ENCODE results near the gene PDZD4. TPM values are rescaled to one million over a fixed set of nuclear protein-coding genes. Genes with fewer than 3 reads are reported as not detected.

PDZD4 gene
- total and polyA plus RNA-seq, 9 of the 15 experiments (the other 6 are each of a cell fraction or from before 2014, with no cell fraction given): 0.05 to 0.38 (median 0.07) TPM; not detected in 5

- TF ChIP-seq CHD2 (IDR thresholded peaks at IDR 0.05; ENCODE audit: low read depth, low read length) (no peak), RBM39 (optimal IDR thresholded peaks at IDR 0.05; ENCODE audit: low read depth, low read length) (no peak), HNRNPLL (IDR thresholded peaks at IDR 0.05; ENCODE audit: low read depth, low read length, poor library complexity, severe bottlenecking) (no peak), SMAD3 (CRISPR knock-in tag; conservative IDR thresholded peaks at IDR 0.05) (no peak), YY1 (IDR thresholded peaks at IDR 0.05; ENCODE audit: borderline replicate concordance in 1 of 3, control insufficient read depth in 1 of 3, extremely low read depth in 1 of 3, insufficient read depth in 3 of 3, insufficient read length in 1 of 3, insufficient replicate concordance in 2 of 3, low read depth in 1 of 3, low read length in 2 of 3) (peak in 2 of 3 experiments; percentile 66 to 69), ETS2 (tag; IDR thresholded peaks at IDR 0.05; ENCODE audit: borderline replicate concordance, poor library complexity, severe bottlenecking) (no peak), SIX5 (IDR thresholded peaks at IDR 0.05; ENCODE audit: borderline replicate concordance in 1 of 2, insufficient read depth in 1 of 2, low read depth in 1 of 2, low read length in 2 of 2) (no peak), ETV6 (IDR thresholded peaks at IDR 0.05; ENCODE audit: borderline replicate concordance in 1 of 2, low read depth in 2 of 2, low read length in 1 of 2) (peak; percentile 56 to 72; a peak in 2 of 4 replicates), ETV6 (CRISPR knock-in tag; IDR thresholded peaks at IDR 0.05; ENCODE audit: borderline replicate concordance) (no peak), GTF2E2 (tag; IDR thresholded peaks at IDR 0.05) (0 out of 2 replicates have a peak, but pooled peaks have one; percentile 19), ZNF445 (CRISPR knock-in tag; IDR thresholded peaks at IDR 0.05; ENCODE audit: low read depth) (no peak), MAFK (IDR thresholded peaks at IDR 0.05; ENCODE audit: low read length) (no peak), ZNF12 (CRISPR knock-in tag; IDR thresholded peaks at IDR 0.05) (no peak), BRD4 (IDR thresholded peaks at IDR 0.05) (no peak), ZNF586 (CRISPR knock-in tag; conservative IDR thresholded peaks at IDR 0.05) (no peak), CTCF (IDR thresholded peaks at IDR 0.05 in 2 of 3, conservative IDR thresholded peaks at IDR 0.05 in 1 of 3; ENCODE audit: insufficient read depth in 2 of 3, low read depth in 1 of 3, low read length in 3 of 3) (no peak), ZNF277 (CRISPR knock-in tag; IDR thresholded peaks at IDR 0.05; ENCODE audit: borderline replicate concordance) (no peak), SOX6 (IDR thresholded peaks at IDR 0.05) (peak; percentile 71), MEF2A (IDR thresholded peaks at IDR 0.05; ENCODE audit: control insufficient read depth, low read depth, low read length) (no peak)
- TF ChIP-seq, protein P1, sequence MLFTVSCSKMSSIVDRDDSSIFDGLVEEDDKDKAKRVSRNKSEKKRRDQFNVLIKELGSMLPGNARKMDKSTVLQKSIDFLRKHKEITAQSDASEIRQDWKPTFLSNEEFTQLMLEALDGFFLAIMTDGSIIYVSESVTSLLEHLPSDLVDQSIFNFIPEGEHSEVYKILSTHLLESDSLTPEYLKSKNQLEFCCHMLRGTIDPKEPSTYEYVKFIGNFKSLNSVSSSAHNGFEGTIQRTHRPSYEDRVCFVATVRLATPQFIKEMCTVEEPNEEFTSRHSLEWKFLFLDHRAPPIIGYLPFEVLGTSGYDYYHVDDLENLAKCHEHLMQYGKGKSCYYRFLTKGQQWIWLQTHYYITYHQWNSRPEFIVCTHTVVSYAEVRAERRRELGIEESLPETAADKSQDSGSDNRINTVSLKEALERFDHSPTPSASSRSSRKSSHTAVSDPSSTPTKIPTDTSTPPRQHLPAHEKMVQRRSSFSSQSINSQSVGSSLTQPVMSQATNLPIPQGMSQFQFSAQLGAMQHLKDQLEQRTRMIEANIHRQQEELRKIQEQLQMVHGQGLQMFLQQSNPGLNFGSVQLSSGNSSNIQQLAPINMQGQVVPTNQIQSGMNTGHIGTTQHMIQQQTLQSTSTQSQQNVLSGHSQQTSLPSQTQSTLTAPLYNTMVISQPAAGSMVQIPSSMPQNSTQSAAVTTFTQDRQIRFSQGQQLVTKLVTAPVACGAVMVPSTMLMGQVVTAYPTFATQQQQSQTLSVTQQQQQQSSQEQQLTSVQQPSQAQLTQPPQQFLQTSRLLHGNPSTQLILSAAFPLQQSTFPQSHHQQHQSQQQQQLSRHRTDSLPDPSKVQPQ (CRISPR knock-in tag; IDR thresholded peaks at IDR 0.05; ENCODE audit: borderline replicate concordance): no peak
Observed at GRCh38 chrX:153765138-153766079, 64.9 kb downstream of the PDZD4 start (continued).

Measured in K562 (cell line).